HG03025 (cell line): ENCODE measurements around the gene TULP4.
"Not testable (repeated sequence)": the region's sequence is repeated elsewhere in the genome, so short reads cannot be mapped to it uniquely, and the experiment has no call there.

ENCODE experiments used
- ATAC-seq: cut with Tn5 transposase; IDR thresholded peaks from one replicate; pipeline ENCODE4 v1.9.1; 2021; ENCODE audit warnings: mild to moderate bottlenecking, moderate library complexity; ENCODE audit not compliant: unreplicated experiment, low FRiP score

The TULP4 gene

DNA sequence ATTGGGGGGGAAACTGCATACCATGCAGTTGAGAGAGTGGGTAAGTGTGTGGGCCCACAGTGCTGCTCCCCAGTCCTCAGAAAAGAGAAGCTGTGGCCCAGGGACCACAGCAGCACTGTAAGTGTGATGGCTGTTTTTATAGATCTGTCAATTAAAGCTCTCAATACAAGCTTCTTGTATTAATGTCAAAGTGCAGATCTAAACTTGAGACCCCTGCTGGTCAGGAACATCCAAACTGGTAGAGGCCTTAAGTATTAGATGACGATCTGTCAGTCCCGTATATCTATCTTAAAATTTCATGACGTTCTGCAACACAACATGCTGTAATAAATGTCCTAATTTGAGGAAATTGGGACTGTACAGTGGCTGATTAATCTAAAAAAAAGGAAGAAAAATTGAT lies 74.8 kb downstream of the TULP4 start:
- ATAC-seq, result no peak

DNA sequence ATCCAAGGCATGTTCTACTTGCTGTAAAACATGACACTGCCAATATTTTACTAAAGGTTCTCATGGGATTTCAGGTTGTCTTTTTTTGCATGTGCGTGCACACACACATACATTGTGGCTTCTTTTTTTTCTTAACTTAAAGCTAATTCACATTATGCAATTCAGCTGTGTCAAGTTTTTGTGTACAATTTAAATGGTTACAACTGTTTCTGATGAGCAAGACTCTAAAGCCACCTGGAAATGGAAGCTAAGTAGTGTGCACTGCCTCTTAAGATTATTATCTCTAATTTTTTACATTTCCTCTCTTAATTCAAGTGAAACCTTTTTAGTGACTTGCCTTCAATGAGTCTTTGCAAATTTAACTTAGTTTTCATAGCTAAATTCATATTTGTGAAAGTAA lies 75.3 kb downstream of the TULP4 start:
- no peak for ATAC-seq

DNA sequence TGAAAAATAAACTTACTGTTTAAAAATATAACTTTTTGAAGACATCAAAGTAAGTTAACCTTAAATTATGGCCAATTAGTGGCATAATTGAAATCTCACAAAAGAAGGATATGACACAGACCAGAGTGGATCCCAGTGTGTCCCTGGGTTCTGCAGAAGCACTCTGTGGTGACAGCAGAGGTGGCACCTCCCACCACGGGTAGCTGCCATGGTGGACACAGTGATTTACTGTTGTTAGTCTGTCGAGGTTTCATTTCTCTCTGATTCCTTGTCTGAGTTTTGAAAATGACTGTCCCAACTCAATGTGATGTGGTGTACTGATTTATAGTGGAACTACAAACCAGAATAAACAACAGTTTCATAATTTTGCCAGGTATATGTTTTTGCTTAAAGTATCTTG lies 76.5 kb downstream of the TULP4 start:
- ATAC-seq, result no peak

DNA sequence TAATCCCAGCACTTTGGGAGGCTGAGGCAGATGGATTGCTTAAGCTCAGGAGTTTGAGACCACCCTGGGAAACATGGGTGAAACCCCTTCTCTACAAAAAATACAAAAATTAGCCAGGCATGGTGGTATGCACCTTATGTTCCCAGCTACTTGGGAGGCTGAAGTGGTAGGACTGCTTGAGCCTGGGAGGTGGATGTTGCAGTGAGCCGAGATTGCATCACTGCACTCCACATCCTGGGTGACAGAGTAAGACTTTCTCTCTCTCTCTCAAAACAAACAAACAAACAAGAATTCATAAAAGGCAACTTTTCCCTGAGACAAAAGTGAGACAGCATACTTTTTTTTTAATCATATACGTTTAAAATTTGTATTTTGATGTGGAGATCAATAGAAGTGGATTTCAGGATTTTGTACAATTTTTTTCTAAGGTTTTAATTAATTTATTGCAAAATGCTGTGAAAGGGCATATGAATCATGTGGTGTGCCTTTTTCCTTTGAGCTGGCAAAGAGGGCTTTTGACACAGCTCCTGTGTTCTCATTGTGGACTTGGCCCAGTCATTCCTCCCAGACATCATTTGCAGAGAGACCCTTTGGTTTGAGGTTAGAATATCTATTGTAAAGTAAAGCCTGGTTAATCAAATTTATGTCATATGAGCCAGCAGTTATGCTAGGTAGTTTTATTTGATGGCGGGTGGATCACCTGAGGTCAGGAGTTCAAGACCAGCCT lies 77.1 kb downstream of the TULP4 start:
- no peak for ATAC-seq

DNA sequence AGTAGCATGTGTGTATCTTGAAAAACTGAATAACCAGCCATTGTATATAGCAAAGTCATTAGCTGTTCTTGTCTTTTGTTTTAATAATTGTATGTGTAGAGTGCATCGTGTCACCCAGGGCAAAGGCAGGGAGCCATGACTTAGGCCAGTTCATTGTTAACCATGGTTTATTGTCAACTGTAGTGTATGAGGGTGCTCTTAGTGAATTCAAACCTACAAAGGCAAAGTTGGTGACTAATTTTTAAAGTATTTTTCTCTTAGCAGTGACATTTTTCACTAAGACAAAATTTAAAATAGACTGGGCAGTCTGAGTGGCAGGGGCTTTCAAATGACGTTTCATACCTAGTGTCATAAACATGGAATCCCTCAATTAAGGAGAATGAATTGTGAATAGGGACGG lies 79.0 kb downstream of the TULP4 start:
- ATAC-seq, result no peak

DNA sequence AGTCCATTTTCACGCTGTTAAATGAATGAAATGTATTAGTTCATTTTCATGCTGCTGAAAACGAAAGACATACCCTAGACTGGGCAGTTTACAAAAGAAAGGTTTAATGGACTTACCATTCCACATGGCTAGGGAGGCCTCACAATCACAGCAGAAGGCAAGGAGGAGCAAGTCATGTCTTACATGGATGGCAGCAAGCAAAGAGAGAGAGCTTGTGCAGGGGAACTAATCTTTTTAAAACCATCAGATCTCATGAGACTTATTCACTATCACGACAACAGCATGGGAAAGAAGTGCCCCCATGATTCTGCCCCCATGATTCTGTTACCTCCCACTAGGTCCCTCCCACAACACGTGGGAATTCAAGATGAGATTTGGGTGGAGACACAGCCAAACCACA lies 79.7 kb downstream of the TULP4 start:
- ATAC-seq, result not testable (repeated sequence)

DNA sequence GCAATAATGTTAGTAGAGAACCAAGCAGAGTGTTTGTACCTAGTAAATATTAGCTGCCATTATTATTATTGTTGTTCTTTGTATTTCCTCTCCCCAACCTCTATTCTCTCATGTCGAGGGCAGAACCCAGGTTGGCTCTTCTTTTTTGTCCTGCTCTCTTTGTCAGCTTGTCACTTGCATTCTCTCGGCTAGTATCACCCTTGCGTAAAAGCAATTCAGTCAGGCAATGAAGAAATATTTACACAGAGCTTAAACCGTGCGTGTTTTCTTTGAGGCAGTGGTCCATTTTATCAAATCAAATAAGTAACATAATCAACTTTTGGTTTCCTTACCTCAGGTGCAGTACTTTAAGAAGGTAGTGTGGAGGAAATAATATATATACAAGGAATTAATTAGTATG lies 83.9 kb downstream of the TULP4 start:
- no peak for ATAC-seq

DNA sequence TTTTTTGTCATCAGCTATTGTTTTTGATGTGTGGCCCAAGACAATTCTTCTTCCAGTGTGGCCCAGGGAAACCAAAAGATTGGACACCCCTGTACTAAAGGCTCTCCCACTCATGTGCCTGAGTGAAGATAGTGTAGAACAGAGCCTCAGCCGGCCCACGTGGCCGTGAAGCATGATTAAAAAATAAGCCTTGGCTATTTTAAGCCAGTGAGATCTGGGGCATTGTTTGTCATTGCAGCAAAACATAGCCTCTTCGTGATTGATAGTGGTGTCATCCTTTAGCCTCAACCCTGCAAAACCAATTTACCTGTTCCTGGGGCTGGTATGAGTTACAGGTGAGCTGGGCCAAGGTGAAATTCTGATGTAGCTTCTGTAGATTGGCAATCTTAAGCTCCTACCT lies 85.3 kb downstream of the TULP4 start:
- ATAC-seq, result no peak

DNA sequence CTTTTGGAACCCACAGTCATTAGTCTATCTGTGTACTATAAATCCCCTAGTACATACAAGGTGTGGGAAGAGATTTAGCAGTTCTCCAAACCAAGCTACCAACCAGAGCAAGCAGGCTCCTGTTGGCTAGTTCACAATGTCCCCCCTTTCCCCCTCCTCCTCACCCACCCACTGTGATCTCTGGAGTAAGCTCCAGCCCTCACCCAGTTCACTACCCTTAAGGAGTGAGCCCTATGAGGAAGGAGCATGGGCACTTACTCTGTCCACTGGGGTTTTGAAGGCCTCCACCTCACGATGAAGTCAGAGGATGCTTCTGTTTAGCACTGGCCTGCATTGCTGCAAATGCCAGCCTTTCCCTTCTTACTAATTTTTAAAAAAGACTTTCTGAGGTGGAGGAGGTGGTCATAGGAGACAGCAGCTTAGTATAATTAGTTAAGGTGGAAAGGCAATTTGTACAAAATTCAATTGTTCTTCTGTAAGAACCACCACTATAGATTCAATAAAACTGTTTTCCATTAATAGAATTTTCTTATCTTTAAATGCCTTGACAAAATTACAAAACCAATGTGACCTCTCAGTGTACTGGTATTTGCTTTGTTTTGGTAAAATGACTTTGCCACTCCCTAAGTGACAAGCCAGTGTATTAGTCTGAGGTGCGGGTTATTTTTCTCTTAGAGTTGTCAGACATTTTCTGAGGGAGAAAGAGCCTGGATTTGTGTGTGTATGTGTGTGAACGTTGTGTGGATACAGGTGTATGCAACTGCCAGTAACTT lies 86.2 kb downstream of the TULP4 start:
- no peak for ATAC-seq

DNA sequence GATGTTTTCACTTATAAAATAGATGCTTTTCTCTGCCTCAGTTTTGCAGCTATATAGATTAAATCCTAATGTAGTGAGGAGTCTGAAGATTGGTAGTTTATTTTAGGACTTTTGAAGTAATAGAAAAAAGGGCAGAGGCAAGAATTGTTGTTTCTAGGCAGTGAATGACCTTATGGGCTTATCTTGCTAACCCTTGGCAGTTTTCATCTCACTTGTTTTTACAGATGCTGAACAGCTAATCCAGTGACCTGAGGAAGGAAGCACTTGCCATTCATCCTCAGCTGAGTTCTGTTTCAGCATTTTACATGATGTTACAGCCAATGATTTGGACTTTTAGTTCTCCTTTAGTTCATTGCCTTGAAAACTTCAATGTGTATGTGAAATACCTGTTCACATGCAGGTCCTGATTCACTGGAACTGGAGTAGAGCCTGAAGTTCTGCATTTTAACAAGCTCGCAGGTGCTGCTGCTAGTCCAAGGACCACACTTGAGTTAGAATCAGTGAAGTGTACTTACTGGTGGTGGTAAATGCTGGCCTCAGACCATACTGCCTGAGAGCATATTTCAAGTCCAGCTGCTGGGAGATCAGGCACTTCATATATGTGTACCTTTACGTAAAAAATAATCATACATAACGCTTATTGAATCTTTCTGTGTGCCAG lies 86.9 kb downstream of the TULP4 start:
- no peak for ATAC-seq

DNA sequence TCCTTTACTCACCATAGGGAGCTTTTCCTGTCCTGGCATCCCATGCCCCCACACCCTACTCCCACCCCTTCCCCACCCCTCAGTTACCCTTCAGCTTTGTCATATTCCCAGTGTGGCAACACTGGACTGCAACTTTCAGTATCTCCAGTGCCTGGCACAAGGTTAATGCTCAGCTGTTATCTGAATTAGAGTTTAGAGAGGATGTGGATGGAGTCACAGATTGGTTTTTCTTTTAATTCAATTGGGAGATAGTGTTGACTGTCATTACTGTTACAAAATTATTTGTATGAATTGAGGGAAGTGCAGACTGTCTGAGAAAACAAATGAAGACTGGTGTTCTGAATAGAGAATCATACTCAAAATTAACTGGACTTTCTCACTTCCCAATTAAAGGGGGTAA lies 89.9 kb downstream of the TULP4 start:
- no peak for ATAC-seq

DNA sequence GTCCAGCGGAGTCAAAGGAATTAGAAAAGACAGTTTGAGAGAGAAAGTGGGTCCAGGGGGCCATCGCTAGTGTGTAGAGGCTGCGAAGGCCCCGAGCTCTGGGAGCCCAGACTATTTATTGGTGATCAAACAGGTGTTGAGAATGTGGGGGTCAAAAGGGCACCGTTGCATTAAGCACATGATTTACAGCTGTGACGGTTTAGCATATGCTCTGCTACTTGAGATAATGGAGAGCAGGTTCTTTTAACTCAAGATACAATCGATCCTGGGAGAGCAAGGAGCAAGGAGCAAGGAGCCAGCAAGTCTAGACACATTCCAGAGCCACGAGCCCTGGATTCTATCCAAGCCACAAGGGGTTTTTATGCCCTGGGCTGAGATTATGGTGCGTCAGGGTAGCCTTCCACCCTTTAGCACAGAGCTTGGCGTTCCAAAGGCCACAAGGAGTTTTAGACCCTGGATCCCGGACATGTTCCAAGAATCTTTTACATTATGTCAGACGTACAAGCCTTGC lies 93.1 kb downstream of the TULP4 start:
- ATAC-seq, result not testable (repeated sequence)

DNA sequence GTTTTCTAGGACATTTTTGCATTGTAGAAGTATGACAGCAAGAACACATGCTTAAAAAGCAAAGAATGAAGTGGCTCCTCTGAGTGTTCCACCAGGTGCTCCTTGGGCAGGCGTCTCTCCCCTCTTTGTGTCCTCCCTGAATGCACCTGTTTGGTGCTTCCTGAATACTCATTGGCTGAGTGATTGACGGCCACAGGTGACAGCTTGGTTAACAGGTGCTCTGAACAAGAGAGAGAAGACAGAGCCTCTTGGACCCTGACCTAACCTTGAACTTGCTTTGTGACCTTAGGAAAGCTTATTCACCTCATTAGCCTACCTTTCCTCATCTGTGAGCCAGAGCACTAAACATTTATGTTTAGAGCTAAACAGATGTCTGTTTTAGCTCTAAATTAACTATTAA lies 93.7 kb downstream of the TULP4 start:
- ATAC-seq, result no peak

DNA sequence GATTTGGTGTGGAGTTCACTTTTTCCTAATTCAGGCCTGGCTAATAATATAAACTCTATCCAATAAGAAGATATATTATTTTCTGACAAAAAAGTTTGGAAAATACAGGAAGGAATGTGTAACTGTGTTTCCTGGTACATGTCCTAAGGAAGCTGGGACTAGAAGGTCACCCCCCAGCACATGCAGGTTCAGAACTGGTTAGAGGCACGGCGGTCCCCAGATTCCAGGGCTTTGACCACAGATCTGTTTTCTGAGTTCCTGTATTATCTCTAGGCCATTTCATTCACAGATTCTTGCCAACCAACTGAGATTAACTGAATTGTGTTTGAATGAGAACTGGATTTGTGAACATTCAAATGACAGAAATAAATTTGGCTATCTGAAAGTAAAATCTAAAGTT lies 94.5 kb downstream of the TULP4 start:
- no peak for ATAC-seq

DNA sequence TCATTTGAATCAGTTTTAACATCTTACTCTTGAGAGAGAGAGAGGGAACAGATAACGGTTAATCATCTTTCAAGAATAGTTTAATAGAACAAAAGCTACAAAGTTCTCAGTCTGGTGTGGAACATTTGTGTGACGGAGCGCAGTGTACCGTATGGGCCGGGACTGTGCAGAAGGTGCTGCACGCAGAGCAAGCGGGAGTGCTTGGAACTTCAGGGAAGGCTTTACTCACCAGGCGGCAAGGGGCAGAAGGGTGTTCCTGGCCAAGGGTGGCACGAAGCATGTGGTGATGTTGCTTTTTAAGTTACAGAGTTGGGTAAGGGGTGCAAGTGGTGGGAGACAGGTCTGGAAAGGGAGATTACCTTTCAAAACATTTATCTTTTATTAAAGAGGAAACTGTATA lies 95.7 kb downstream of the TULP4 start:
- no peak for ATAC-seq

DNA sequence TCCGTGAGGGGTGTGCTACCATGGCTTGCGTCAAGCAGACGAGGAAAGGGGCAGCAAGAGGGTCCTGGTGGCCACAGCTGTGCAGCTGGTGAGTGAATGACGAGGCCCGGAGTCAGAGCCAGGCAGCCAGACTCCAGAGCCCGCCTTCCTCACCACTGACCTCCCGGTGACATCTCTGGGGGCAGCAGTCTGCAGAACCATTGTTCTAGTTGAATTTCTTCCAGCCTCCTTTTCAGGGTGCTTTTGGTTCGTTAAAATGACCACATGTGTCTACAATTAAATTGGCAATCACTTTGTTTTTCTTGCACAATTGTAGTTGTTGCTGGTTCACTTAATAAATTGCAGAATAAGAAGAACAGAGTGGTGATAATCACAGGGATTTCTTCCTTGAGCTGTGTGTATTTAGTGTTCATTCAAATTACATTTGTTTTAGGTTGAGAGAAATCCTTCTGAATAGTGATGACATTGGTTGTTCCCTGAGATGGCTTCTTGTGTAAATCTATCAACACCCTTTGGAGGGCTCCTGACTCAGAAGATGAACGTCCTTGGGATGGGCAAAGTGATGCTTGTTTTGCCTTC lies 96.4 kb downstream of the TULP4 start:
- ATAC-seq, result no peak

DNA sequence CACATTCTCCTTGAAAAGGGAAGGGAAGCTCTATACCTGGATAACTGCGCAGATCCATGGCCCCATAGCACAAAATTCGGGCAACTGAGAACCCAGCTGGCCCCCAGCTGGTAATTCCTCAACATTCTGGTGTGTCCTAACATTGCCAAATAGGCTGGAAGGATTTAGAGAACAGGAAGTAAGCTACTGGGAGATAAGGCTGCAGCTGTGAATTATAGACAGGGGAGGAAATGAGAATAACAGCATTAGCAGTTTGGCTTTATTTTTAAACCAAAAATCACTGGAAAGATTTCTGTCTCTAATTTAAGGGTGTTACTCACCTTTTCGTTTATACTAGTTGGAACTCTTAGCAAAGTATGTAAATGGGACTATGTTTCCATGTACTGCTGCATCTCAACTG lies 97.2 kb downstream of the TULP4 start:
- no peak for ATAC-seq

DNA sequence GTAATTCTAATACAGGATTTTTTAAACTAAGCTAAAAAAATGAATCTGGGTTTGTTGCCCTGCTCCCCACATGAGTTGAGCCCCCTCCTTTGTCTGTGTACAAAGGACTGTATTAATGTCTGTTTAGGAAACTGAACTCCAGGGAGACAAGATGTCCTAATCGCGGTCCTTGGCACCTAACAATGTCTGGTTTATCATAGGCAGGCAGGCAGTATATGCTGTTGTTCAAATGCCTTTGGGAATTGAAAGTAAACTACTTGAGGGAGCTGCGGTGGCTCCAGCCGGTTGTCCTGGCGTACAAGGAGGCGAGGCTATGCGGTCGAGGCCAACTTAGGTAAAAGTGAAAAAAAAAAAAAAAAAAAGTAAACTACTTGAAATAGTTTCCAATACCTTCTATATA lies 98.5 kb downstream of the TULP4 start:
- ATAC-seq, result no peak

DNA sequence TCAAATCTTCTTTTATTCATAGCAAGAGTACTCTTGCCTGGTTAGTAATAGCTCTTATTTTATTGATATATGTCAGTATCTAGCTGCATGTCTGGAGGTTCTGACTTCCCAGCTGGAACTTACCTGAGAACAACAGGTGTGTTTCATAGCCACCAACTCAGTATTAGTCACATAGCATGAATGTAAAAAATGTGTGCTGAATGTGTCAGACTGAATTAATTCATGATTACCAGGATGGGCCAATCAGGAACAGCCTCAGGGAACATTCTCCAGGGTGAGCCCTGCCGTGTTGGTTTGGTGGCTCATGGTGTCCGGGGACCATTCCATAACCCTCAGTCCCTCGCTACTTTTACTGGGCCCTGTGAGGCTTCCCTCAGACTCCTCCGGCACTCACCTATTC lies 99.7 kb downstream of the TULP4 start:
- ATAC-seq, result no peak

DNA sequence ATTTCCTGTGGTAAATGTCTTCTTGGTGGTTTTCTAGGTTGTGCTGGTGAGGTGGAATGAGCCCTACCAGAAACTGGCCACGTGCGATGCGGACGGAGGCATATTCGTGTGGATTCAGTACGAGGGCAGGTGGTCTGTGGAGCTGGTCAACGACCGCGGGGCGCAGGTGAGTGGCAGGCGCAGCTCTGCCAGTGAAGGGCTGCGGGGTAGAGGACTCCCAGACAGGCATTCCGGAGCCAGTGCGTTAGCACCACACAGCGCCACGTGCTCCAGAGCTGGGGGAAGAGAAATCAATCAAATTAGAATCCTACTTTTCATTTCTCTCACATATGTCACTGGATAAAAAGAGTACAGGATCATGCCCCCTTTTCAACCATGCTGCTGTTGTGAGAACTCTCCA lies 100.8 kb downstream of the TULP4 start:
- no peak for ATAC-seq
